ENCODE data around the gene CFAP74. TPM values are rescaled to one million over a fixed set of nuclear protein-coding genes. Genes with fewer than 3 reads are reported as not detected.

Gene CFAP74
- total and polyA plus RNA-seq, 2 of the 13 experiments (the other 11 are each of a cell fraction or from before 2014, with no cell fraction given): 0.27 to 0.62 TPM

GRCh38 chr1:1889847-1890505, 113.6 kb downstream of the CFAP74 start (continued):
- no peak for TF ChIP-seq IRF2 (CRISPR knock-in tag; IDR thresholded peaks at IDR 0.05)
- TF ChIP-seq MAX (IDR thresholded peaks at IDR 0.05): 0 out of 2 replicates have a peak, but pooled peaks have one; percentile 19
- TF ChIP-seq MXI1 (IDR thresholded peaks at IDR 0.05; ENCODE audit: borderline replicate concordance, low read depth, low read length): 0 out of 3 replicates have a peak, but pooled peaks have one; percentile 13
- TF ChIP-seq BRD4 (CRISPR knock-in tag; IDR thresholded peaks at IDR 0.05): no peak
- no peak for TF ChIP-seq ZNF138 (CRISPR knock-in tag; IDR thresholded peaks at IDR 0.05; ENCODE audit: low read depth)
- TF ChIP-seq ZMYM2 (CRISPR knock-in tag; IDR thresholded peaks at IDR 0.05): no peak
- TF ChIP-seq MEIS2 (CRISPR knock-in tag; IDR thresholded peaks at IDR 0.05): no peak
- no peak for TF ChIP-seq JUND (CRISPR knock-in tag; IDR thresholded peaks at IDR 0.05)
- TF ChIP-seq TP53 (CRISPR knock-in tag; conservative IDR thresholded peaks at IDR 0.05): no peak
- TF ChIP-seq, protein P1, sequence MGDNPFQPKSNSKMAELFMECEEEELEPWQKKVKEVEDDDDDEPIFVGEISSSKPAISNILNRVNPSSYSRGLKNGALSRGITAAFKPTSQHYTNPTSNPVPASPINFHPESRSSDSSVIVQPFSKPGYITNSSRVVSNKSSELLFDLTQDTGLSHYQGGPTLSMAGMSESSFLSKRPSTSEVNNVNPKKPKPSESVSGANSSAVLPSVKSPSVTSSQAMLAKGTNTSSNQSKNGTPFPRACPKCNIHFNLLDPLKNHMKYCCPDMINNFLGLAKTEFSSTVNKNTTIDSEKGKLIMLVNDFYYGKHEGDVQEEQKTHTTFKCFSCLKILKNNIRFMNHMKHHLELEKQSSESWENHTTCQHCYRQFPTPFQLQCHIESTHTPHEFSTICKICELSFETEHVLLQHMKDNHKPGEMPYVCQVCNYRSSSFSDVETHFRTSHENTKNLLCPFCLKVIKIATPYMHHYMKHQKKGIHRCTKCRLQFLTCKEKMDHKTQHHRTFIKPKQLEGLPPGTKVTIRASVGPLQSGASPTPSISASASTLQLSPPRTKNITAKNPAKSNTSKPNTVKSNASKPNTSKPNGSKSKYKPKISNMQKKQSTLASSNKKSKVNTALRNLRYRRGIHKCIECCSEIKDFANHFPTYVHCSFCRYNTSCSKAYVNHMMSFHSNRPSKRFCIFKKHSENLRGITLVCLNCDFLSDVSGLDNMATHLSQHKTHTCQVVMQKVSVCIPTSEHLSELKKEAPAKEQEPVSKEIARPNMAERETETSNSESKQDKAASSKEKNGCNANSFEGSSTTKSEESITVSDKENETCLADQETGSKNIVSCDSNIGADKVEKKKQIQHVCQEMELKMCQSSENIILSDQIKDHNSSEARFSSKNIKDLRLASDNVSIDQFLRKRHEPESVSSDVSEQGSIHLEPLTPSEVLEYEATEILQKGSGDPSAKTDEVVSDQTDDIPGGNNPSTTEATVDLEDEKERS (CRISPR knock-in tag; IDR thresholded peaks at IDR 0.05): no peak
- TF ChIP-seq ZFP91 (CRISPR knock-in tag; IDR thresholded peaks at IDR 0.05; ENCODE audit: borderline replicate concordance): peak; percentile 62; the same call in 1 of the 2 replicates
- no peak for TF ChIP-seq ARHGAP35 (CRISPR knock-in tag; IDR thresholded peaks at IDR 0.05; ENCODE audit: borderline replicate concordance)
- no peak for TF ChIP-seq ZNF17 (CRISPR knock-in tag; IDR thresholded peaks at IDR 0.05)
- no peak; the same call in 1 of the 2 replicates for TF ChIP-seq POLR2AphosphoS5 (IDR thresholded peaks at IDR 0.05; ENCODE audit: low read depth, low read length)
- TF ChIP-seq, protein P2, sequence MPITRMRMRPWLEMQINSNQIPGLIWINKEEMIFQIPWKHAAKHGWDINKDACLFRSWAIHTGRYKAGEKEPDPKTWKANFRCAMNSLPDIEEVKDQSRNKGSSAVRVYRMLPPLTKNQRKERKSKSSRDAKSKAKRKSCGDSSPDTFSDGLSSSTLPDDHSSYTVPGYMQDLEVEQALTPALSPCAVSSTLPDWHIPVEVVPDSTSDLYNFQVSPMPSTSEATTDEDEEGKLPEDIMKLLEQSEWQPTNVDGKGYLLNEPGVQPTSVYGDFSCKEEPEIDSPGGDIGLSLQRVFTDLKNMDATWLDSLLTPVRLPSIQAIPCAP (CRISPR knock-in tag; IDR thresholded peaks at IDR 0.05; ENCODE audit: low read depth): no peak
- TF ChIP-seq FOXK1 (CRISPR knock-in tag; IDR thresholded peaks at IDR 0.05; ENCODE audit: borderline replicate concordance, low read depth): no peak
- no peak for TF ChIP-seq ZNF510 (CRISPR knock-in tag; IDR thresholded peaks at IDR 0.05; ENCODE audit: low read depth)
- peak; percentile 24; the same call in 1 of the 2 replicates for TF ChIP-seq RAD21 (CRISPR knock-in tag; IDR thresholded peaks at IDR 0.05)
- no peak for TF ChIP-seq RXRA (CRISPR knock-in tag; IDR thresholded peaks at IDR 0.05)
- no peak for TF ChIP-seq ZSCAN22 (CRISPR knock-in tag; IDR thresholded peaks at IDR 0.05)
- TF ChIP-seq ZSCAN29 (CRISPR knock-in tag; conservative IDR thresholded peaks at IDR 0.05): no peak
- TF ChIP-seq GZF1 (CRISPR knock-in tag; IDR thresholded peaks at IDR 0.05): no peak
- TF ChIP-seq, protein P3, sequence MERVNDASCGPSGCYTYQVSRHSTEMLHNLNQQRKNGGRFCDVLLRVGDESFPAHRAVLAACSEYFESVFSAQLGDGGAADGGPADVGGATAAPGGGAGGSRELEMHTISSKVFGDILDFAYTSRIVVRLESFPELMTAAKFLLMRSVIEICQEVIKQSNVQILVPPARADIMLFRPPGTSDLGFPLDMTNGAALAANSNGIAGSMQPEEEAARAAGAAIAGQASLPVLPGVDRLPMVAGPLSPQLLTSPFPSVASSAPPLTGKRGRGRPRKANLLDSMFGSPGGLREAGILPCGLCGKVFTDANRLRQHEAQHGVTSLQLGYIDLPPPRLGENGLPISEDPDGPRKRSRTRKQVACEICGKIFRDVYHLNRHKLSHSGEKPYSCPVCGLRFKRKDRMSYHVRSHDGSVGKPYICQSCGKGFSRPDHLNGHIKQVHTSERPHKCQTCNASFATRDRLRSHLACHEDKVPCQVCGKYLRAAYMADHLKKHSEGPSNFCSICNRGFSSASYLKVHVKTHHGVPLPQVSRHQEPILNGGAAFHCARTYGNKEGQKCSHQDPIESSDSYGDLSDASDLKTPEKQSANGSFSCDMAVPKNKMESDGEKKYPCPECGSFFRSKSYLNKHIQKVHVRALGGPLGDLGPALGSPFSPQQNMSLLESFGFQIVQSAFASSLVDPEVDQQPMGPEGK (CRISPR knock-in tag; IDR thresholded peaks at IDR 0.05): 0 out of 2 replicates have a peak, but pooled peaks have one; percentile 20
- no peak for TF ChIP-seq PPARG (CRISPR knock-in tag; conservative IDR thresholded peaks at IDR 0.05)

Measured in HepG2 (cell line).